HG02610 (cell line): ENCODE measurements around the gene NRP2.

Experiments
- ATAC-seq: cut with Tn5 transposase; IDR thresholded peaks from one replicate; pipeline ENCODE4 v1.9.1; 2021; ENCODE audit warnings: mild to moderate bottlenecking, moderate library complexity; ENCODE audit not compliant: unreplicated experiment

NRP2 gene

DNA sequence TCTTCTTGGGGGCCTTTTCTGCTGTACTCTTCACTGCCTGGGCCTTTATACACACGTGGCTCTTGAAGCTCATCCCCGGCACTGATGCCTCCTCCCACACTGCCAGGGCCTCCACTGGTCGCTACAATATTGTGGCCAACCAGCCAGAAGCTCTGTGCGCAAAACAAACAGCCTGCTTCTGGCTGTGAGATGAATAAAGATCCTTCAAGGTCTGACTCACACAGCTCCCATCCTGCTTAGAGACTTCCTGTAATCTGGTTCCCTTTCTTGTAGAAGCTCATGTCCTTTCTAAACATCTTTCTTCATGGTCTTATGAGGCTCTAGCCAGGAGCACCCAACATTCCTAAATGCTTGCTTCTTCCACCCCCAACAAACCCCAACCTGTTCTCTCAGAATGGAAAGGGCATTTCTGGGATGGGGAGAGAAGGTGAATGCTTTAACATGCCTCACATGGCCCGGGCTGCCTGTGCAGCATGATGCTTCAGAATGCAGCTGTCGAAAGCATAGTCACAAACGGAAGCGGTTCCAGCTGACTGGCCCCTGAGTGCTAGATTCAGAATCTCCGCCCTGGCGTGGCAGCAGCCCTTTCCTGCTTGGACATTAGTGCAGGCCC, 24.6 kb downstream of the NRP2 start:
- ATAC-seq: peak; percentile 93

DNA sequence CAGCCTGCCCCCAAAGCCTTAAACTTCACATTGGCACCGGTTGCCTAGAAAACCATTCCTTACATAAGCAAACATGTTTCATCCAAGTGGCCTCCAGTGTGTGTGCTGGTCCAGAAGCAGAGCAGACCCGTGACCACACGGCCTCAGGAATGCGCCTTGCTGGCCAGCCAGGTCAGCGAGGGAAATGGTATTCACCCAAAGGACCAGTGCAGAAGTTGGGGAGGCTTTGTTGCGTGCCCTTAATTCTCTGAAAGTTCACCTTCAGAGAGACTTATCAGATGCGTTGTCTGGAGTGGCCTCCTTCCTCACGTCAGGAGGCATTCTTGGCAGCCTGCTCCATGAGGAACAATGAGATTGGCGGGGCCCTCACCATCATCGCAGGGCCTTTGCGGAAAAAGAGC, 25.9 kb downstream of the NRP2 start:
- ATAC-seq: no peak

DNA sequence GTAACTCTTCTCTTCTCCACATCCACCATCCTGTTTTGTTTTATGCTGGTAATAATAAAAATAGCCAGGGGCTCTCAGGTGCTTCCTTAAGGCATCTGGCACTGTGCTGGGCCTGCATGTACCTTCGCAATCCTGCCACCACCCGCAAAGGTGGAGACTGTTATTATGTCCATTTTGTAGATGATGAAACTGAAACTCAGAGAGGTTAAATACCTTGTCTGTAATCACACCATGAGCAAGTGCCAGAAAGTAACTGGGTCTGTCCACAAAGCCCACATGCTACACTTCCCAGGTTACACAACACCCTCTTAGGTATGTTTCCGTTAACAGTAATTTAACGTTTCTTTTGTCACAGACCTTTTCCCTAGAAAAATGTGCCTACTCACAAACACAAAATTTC, 27.0 kb downstream of the NRP2 start:
- ATAC-seq: no peak

DNA sequence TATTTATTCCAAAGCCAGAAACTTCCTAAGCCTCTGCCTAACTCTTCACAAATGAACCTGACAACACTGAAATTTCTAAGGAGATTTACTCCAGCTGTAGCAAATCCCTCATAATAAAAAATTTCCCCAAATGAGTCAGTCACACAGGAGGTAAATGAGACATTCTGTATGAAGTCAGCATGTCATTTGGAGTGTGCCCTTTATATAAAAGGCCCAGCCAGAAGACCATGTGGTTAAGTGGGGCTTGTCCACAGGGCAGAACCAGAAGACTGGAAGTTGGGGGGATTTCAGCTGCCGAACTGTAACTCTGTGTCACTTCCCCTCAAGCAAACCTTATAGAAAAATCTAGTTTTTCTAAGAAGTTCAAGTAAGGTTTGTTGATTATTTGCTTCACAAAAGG, 30.2 kb downstream of the NRP2 start:
- ATAC-seq: peak; percentile 38

DNA sequence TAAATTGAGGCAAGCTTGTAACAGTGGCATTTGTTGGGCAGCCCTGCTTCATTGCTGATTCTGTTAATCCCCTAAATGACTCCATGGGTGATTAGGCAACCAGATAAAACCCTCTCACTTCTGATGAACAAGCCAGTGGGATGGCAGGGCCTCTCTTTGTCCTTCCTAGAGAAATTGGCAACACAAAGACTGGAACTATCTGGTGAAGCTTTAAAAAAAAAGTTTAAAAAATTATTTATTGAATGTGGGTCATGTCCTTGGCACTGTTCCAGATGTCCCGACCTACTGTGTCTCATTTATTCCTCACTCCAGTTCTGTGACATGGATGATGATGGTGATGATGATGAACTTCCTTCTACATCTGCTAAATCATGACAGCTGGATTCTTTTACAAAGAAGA, 30.8 kb downstream of the NRP2 start:
- ATAC-seq: no peak

DNA sequence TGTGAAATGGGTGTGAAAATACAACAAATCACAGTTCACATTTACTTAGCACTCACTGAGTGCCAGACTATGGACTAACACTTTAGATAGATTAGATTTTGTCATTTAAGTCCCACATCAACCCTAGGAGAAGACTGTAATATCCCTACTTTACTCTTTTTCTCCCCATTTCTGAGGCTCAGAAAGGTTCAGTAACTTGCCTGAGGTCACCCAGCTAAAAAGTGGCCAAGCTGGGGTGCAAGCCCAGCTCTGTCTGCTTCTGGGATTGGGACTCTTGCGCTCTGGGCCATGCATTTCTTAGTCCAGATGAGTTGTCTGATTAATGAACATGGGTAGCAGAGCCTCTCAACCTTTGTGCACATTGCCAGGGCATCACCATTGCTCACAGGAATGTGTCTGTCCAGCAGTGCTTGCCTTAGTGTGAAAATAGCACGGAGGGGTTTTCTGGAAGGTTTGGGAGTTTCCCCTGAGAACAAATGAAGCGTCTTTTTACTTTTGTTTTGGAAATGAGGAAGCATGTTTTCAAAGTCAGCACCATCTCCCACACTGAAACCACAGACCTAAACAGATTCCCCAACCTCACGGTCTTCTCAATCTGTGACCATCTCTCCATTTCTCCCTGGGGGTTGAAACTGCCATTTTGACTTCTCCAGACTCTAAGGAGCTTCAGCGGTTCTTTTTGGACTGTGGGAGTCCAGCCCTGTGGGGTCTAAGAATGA, 31.9 kb downstream of the NRP2 start:
- ATAC-seq: peak; percentile 83

DNA sequence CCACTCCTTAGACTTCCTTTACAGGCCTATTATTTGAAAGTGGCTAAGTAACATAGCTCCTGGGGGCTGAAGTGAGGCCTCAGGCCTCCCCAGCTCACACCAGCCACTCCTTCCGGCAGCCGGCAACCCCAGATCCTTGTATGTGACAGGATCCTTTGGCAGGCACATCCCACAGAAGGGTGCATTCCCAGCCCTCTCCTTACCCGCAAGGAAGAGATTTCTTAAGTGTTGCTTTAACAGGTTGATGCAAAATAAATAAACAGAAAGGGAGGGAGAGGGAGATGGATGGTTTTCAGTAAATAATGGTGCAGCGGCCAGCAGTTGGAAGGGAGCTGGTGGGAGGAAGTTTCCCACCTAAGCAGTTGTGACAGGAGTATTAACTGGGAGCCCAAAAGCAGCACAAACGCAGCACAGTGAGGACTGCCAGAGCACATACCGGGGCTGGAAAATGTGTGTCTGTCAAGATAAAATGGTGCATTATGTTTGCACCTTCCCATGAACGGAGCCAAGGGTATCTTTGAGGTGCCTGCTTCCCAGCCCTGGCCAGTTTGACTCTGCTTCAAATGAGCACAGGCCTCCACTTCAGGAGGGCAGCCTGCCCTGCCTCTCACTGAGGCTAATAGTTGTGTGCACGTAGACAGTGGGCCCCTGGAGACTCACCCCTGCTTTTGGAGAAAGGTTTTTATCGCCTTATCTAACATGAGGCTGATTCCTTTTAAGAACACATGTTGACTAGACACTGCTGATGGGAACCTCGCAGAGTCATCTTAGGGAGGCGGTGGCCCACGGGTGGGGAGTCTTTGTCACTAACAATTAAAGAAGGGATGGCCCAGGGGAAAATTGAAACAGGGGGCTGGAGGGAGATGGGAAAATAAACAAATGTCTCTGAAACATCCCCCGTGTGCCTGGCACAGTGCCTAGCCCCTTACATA, 32.8 kb downstream of the NRP2 start:
- ATAC-seq: no peak

DNA sequence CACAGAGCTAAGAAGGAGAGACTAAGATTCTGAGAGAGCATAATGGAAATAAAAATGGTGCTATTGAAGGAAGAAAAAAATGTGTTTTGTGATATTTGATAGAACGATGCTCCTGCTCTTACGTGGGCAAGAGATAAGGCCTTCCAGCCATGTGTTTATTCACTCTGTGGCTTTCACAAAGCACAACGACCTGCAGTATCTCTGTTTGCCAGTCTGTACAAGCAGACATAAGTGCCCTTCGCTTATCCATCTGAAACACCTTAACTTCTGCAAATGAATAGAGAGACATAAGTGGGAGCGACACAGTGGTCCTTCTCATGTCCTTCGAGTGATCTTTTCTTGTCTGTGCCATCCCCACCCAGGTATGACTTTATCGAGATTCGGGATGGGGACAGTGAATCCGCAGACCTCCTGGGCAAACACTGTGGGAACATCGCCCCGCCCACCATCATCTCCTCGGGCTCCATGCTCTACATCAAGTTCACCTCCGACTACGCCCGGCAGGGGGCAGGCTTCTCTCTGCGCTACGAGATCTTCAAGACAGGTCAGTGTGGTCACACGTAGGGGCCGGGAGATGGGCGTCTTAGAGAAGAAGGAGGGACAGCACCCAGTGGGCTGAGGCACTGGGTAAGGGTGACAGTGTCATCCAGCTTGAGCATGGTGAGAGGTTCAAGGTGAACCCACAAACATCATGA, 33.7 kb downstream of the NRP2 start:
- ATAC-seq: no peak

DNA sequence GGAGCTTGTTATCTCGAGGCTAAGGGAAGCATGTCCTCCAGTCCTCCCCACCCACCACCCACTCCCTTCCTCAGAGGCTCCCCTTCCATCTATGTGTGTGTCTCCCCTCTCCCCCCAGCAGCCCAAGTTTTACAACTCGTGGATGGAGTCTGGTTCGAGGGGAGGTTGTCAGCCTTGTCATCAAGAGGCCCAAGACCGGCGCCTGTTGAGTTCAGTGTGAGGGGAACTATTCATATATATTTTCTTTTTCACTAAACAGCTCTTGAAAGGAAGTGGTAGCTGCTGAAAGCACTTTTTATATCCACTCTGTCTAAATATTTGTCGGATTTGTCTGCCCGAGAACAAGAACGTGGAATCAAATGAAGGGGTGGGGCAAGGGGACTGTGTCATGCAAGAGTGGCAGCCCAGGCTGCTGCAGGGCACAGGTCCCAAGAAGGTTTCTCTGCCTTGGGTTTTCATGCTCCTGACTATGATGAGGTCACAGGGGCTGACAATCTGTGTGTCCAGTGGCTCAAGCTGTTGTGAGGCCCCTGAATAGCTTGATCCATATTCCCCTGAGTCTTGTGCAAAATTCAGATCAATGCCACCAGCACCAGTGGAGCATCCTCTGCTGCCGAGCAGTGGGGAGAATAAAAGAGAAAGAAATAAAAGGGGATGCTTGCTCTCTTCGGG, 35.0 kb downstream of the NRP2 start:
- ATAC-seq: no peak

DNA sequence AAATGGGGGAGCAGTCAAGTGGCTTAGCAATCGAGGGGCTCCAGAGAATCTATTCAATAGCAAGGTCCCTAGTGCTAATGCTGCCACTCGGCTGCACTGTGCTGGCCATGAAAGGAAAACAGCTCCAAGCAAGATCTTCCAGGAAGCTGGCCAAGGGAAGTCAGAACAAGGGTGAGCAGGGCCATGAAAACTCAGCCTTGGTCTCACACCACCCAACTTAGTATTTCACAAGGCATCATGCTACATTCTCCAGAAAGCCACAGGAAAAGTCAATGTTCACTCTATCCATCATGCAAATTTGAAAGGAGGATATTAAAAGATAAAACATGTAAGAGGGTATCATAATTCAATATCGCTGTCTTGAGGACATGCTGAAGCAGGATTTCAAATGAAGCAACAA, 35.7 kb downstream of the NRP2 start:
- ATAC-seq: no peak

DNA sequence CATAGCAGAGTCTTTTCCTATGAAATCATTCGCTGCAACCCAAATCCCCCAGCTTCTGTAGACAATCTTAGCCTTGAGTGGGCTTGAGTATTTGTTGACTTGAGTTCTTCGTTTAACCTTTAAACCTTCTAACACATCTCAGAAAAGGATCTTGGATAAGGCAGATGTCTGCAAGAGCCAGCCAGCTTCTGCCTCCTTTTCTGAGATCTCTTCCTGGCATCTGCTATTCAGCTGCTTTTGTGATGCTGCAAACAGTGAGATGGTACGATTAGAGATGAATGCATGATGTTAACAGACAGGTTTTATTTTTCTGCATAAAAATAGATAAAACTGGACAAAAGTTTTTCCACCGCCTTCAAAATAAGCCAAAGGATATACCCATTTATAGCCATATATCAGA, 37.5 kb downstream of the NRP2 start:
- no peak for ATAC-seq

DNA sequence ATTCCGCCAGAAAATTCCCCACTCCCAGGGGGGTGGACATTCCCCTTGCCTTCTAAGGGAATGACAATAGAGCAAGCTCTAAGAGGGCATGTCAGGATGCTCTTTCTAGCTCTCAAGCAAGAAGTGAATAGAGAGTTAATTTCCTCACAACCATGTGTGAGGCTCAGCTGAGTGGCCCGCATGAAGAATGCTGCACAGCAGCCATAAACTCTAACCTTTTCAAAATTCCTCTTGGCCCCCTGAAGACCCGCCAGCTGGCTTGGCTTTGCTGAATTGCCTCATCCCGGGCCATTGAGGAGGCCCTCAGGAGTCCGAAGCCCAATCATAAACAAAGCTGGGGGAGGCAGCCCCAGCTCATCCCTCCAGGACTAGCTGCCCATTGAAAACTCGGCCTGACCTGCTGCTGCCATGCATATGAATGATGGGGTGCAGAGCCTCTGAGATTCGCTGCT, 38.2 kb downstream of the NRP2 start:
- ATAC-seq: no peak

DNA sequence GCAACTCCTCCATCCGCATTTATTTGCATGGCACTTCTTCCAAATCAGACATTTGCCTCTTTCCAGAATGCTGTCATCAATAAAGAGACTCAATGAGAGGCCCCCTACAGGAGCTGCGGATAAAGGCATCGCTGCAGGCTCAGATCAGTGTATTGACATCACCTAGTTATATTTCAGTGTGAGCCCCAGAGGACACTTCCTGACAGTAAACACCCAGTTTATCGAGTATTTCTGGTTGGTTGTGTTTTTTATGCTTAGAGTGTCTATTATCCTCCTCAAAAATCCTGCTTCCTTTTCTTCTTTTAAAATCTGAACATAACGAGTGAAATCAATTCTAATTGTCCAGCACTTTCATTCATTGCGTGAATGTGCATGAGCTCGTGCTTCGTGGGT, 38.8 kb downstream of the NRP2 start:
- no peak for ATAC-seq

DNA sequence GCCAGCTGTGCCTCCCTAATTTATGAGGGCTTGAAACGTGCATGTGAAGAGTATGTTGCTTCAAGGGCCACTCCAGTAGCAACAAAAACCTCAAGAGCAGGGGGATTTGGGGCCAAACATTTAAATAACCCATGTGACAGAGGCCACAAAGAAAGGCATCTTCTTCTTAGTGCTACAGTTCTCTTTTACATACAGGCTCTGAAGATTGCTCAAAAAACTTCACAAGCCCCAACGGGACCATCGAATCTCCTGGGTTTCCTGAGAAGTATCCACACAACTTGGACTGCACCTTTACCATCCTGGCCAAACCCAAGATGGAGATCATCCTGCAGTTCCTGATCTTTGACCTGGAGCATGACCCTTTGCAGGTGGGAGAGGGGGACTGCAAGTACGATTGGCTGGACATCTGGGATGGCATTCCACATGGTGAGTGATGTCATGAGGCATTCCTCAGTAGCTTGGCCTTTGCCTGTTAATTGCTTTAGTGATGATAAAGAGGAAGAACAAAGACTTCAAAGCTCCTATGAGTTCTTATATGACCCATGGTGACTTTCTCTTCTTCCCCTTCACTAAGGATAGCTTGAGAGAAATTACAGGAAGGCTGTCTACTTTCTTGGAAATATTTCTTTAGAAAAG, 40.1 kb downstream of the NRP2 start:
- peak; percentile 54 for ATAC-seq

DNA sequence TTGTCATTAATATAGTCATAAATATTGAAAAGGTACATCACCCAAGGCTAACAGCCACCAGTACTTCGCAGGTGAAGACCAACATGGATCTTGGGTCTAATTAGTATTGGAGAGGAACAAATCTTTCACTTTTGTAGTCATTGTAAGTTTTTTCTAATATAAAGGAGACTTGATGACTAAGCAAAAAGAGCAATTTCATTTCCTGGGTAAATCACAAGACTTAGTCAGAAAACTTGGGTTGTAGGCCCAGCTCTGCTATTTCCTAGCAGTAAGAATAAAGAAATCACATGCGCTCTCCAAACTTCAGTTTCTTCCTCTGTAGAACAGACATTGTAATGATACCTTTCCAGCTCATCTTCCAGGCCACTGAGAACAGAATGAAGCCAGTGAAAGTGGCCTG, 40.9 kb downstream of the NRP2 start:
- ATAC-seq: no peak

DNA sequence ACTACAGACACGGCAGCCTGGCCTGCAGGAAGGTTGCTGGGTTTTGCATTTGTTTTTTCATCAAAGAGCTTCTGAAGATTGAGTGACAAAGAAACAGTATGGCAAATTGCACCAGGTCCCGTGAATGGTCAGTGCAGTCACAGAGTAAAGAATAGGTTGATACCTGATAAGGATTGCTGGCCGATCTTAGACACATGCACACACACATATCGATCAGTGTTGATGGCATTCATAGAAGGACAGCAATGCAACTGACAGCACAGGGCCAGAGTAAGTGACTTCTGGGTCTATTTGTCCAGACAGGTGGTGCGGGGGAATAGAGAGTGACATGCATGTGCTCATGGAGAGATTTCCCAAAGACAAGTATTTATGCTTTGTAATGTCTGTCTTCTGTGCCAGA, 42.8 kb downstream of the NRP2 start:
- no peak for ATAC-seq

DNA sequence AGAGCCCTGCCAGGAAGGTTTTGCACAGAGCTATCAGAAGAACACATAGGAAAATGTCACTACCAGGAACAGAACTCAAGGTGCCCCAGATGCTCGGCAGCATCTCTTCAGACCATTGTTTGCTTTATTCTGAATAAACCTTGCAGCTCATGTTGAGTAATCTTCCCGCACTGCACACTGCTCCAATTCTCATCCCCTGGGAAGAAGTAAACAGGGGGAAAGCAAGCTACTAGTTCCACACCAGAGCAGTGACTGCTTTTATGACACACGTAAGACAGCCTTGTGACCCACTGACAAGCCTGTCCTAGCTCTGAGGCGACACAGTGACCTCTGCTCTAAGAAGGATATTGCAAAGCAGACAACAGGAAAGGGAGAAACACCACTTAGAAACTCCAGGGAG, 44.2 kb downstream of the NRP2 start:
- no peak for ATAC-seq

DNA sequence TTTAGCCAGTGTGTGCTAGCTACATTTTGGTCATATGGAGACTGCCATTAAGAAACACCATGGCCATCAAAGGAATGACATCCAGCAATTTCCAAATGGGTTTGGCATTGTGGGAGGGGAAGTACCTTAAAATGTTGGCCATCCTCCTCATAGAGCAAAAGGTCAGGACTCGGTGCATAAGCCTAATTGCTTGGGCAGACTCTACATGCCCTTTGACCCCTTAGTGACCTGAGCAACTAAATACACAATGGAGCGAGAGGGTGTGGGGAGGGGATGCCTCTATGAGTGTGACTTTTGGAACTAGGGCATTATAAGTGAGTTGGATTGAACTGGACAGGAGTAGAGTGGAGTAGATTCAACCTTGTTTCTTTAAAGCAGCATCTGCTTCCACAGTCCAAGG, 44.9 kb downstream of the NRP2 start:
- no peak for ATAC-seq

DNA sequence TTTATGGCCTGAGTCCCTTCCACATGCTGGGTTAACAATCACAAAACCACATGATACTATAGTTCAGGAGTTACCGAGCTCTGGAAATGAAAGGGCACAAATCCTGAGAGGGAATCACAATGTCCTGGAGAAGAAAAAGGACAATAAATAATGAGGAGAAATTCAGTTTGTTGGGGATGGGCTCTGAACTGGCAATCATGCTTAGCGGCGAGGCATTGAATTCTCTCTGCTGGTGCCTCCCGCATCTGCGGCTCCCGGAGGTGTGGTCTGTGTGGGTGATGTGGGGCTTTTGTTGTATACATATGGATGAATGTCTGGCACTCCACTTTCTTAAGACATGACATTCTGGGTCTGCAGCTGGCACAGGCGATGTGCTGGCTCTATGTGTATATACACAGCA, 46.1 kb downstream of the NRP2 start:
- ATAC-seq: no peak

DNA sequence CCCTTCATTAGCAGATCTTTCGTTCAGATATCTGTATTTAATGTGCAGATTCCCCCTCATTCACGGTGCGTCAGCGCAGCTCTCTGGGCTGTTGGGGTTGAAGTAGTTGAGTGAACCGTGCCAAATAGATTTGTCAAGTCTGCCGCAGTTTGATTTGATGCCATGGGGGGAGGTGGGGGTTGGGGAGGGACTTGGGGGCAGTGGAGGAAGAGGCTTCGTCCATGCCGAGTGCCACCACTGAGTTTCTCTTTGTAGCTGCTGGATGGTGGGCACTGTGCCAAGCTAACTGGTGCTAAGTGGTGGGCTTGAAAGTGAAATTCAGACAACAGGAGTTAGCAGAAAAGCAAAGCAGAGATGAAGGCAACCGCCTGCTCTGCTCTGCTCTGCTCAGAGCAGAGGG, 47.9 kb downstream of the NRP2 start:
- ATAC-seq: no peak
